GM12801 (cell line): ENCODE measurements around the gene SPDYE1.
"Not testable (repeated sequence)": the region's sequence is repeated elsewhere in the genome, so short reads cannot be mapped to it uniquely, and the experiment has no call there.

ENCODE experiments used
- TF ChIP-seq, protein P1 (sequence below): IDR thresholded peaks from one replicate; pipeline ENCODE4 v1.5.1; 2011; ENCODE audit warnings: control low read depth; ENCODE audit not compliant: insufficient read length; ENCODE audit errors: extremely low read depth

The SPDYE1 gene, protein sequence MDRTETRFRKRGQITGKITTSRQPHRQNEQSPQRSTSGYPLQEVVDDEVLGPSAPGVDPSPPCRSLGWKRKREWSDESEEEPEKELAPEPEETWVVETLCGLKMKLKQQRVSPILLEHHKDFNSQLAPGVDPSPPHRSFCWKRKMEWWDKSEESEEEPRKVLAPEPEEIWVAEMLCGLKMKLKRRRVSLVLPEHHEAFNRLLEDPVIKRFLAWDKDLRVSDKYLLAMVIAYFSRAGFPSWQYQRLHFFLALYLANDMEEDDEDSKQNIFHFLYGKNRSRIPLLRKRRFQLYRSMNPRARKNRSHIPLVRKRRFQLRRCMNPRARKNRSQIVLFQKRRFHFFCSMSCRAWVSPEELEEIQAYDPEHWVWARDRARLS

DNA sequence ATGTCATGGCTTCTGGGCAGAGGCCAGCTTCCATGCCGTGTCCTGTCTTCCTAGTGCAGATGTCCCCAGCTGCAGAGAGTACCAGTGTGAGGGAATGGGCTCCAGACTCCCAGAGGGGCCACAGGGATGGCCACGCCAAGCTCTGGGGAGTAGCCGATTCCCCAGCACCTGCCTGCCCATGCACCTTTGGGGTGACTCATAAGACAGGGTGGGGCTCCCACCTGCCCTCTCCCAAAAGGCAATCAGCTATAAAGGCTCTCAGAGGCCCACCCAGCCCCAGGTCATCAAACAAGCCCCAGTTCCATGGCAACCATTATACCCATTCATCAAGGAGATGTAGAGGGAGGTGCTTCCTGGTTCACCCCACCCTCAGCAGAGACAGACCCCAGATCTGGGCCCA lies at the start of gene SPDYE1:
Gene SPDYE1, plus strand, starts transcription at position 366 of the 400 bp plus-strand sequence. CDS start 2,053 bp downstream, outside the sequence.
- TF ChIP-seq, protein P1, sequence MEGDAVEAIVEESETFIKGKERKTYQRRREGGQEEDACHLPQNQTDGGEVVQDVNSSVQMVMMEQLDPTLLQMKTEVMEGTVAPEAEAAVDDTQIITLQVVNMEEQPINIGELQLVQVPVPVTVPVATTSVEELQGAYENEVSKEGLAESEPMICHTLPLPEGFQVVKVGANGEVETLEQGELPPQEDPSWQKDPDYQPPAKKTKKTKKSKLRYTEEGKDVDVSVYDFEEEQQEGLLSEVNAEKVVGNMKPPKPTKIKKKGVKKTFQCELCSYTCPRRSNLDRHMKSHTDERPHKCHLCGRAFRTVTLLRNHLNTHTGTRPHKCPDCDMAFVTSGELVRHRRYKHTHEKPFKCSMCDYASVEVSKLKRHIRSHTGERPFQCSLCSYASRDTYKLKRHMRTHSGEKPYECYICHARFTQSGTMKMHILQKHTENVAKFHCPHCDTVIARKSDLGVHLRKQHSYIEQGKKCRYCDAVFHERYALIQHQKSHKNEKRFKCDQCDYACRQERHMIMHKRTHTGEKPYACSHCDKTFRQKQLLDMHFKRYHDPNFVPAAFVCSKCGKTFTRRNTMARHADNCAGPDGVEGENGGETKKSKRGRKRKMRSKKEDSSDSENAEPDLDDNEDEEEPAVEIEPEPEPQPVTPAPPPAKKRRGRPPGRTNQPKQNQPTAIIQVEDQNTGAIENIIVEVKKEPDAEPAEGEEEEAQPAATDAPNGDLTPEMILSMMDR = not testable (repeated sequence)

DNA sequence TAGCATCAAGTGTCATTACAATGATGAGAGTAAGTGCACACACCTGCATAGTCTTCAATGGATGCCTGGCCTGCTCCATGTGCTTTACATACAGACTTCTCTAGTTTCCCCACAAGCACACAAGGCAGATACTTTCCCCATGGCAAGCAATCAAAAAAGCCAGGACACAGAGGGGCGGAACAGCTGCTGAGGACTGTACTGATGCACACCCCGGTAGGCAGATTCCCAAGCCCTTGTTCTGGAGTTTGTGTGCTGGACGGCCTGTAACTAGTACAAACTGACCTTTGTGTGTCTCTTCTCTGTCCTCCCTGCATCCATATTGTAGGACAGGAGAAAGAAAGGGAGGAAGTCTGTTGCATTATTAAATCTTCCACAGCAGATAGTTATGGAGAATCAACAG lies 45.7 kb upstream of the SPDYE1 start:
- TF ChIP-seq, protein P1 = no peak

DNA sequence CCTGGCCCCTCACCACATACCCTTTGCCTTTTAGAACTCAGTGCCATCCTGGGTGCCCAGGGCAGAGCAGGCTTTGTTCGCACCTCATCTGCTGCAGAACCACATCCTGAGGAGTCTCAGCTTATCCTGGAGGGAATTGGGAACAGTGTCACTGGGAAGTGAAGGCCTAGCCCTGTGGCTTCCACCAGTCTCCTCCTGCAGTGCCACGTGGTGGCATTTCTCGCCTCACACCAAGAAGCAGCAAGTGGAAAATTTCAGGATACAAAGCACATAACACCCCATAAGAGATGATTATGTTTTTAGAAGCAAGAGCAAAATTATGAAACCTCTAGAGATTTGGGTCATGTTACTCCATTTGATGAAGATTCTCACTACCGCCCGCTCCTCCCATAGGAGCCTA lies 44.6 kb upstream of the SPDYE1 start:
- TF ChIP-seq, protein P1 = no peak

DNA sequence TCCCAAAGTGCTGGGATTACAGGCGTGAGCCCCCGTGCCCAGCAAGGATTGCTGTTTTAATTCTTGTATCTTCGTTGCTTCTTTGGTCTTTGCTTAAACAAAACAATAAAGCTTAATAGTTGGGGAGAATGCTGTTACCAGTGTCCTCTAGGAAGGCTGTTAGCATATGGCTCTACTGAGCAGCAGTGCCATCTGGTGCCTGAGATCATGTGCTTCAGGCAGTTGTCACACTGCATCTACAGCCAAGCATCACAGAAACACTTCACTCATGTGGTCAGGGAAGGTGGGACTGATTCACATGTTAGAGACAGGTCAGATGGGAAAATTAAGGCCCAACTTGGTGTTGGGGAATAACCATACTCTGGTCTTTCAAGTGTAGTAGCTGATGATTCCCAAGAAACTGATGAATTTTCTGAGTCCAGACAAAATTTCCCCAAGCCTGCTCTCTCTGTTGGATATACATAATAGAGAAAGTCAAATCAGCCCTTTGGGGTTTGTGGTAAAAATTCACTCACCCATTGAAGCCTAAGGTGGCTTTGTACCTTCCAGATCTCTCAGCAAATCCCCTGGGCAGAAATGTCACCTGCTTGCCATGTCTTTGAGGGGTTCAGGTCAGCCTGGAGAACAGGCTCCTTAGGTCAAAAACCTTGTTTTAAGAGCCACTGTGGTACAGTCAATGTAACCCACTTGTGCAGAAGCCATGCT lies 43.0 kb upstream of the SPDYE1 start:
- TF ChIP-seq, protein P1 = no peak

DNA sequence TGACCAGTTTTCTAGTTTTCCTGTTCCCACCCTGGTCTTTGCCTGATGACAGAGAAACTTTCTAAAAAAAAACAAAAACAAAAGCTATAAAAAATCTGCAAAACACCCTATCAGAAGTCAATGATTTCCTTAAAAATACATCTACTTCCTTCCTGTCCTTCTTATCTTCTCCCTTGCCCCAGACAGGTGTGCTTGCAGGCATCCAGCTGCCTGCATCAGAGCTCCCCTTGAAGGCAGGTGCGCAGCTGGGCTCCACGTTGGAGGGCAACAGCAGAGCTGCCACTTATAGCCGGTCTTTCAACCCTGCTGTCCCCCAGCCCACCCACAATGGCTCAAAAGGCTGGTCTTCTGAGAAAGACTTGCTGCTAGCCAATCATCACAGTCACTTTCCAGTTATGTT lies 41.7 kb upstream of the SPDYE1 start:
- TF ChIP-seq, protein P1 = no peak

DNA sequence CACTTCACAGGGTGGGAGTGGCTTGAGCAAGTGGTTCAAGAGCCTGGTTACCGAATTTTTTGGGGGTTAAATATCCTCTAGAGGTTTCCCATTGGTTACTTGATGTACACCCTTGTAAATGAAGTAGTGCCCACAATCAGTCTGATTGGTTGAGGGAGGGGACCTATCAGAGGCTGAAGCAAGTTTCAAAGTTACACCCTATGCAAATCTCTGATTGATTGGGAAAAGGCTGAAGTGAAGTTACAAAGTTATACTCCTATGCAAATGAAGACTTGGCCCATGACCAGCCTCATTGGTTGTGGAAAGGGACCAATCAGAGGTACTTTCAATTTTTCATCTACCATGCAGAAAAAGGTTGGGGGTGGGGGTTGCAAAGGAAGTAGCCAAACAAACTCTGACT lies 36.8 kb upstream of the SPDYE1 start:
- TF ChIP-seq, protein P1 = no peak

DNA sequence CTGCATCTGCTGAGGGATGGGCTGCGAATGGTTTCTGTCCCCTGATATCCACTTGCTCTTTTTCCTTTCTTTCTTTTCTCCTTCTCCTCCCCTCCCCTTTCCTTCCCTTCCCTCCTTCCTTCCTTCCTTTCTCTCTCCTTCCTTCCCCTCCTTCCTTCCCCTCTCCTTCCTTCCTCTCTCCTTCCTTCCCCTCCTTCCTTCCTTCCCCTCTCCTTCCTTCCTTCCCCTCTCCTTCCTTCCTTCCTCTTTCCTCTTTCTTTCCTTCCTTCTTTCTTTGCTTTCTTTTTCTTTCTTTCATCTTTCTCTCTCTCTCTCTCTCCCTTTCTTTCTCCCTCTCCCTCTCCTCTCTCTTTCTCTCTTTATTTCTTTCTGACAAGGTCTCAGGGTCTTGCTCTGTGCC lies 20.2 kb upstream of the SPDYE1 start:
- TF ChIP-seq, protein P1 = no peak
